GM12892 (cell line): Measurements from ENCODE around the gene PEMT.

Source experiments
- POLR2A ChIP-seq: IDR thresholded peaks from 2 replicates; pipeline ENCODE4 v1.6.1; 2011; ENCODE audit warnings: low read depth, low read length, control low read depth
- POLR2AphosphoS5 ChIP-seq: IDR thresholded peaks from 2 replicates; pipeline ENCODE4 v1.6.1; 2011; ENCODE audit warnings: low read depth, low read length, control low read depth
- TAF1 ChIP-seq: IDR thresholded peaks from 2 replicates; pipeline ENCODE4 v1.6.1; 2011; ENCODE audit warnings: low read depth, mild to moderate bottlenecking, control low read depth, low read length, borderline replicate concordance

DNA sequence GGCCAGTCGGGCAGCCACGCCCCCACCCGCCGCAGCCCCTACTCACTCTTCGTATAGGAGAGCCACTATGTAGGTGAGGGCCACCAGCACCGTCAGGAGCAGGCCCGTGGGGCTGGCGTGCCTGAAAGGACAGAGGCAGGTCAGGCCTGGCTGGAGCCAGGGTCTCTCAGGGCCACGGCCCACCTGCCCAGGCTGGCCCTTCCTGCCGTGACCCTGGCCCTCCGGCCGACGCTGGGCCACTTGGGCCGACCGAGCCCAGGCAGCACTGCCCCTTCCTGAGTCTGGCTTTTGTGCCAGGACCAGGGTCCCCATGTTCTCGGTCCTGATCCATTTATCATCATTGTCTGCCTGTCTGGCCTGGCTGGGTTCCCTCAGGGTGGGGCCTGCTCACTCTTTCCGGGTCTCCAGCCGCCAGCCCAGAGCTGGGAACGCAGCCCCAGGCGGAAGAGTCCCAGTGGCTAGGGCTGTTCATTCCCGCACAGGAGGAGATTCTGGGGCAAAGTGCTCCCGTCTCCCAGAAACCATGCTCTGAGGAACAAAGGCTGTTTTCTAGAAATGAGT, 85.2 kb downstream of the PEMT start:
- TF ChIP-seq POLR2AphosphoS5 (no peak), TAF1 (no peak), POLR2A (no peak)
